Measurements from ENCODE around the gene SSBP2. TPM values are rescaled to one million over a fixed set of nuclear protein-coding genes. Genes with fewer than 3 reads are reported as not detected.

Gene SSBP2
- total RNA-seq, 2 experiments from 2014 or later = 11.7 to 12.9 TPM

DNA sequence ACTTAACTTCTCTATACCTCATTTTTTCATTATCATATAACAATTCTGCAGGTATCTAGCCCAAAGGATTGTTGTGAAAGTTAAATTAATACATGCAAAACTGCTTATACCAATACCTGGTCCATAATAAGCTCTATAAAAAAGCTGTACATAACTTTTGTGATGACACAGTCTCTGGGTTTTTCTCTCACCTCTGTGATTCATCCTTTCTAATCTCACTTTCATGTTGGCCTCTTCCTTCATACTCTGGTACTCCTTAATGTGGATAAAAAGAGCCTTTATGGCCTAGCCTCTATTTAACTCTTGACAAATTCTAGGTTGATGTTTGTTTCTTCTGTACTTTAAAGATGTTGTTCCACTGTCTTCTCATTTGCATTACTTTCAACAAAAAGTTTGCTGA is 194.1 kb downstream of the SSBP2 start:
- ATAC-seq (peak; percentile 94), DNase-seq (no peak)
- Mint-ChIP-seq H3K27me3 (no peaks in the 10 kb centered on the region), H3K9me3 (no peaks in the 10 kb centered on the region), H3K27ac (peak overlapping the region; percentile 4), H3K4me3 (no peak overlapping the region), H3K36me3 (ENCODE audit: low read depth) (no peaks in the 10 kb centered on the region), H3K4me1 (ENCODE audit: low read depth) (peaks cover 27% of the 10 kb centered on the region)
- ChIA-PET POLR2A (no interaction called here), CTCF (interaction anchor here (1.0 kb wide), 1 partner anchor 42 kb away, joined by 3 read pairs; no protein-coding TSS in a partner anchor)
- TF ChIP-seq CTCF (IDR thresholded peaks at IDR 0.05) = no peak
- intact Hi-C loops (cut with micrococcal nuclease) = no loop called here

DNA sequence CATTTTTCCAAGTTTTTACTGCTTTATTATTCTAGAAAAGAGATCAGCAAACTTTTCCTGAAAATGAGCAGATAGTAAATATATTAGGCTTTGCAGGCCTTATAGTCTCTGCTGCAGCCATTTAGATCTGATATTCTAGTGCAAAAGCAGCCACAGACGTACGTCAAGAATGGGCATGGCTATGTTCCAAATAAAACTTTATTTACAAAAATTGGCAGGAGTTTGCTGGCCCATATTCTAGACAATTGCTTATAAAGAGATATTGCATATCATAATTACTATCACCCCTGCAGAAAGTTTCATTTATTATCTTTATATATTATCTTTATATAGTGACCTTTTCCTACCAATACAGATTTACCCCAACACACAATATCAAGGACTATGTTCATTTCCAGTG is 195.0 kb downstream of the SSBP2 start:
- DNase-seq (no peak), ATAC-seq (no peak)
- Mint-ChIP-seq H3K9me3 (no peaks in the 10 kb centered on the region), H3K27ac (no peak overlapping the region), H3K4me3 (no peak overlapping the region), H3K27me3 (no peaks in the 10 kb centered on the region), H3K36me3 (ENCODE audit: low read depth) (no peaks in the 10 kb centered on the region), H3K4me1 (ENCODE audit: low read depth) (peaks cover 27% of the 10 kb centered on the region)
- no peak for TF ChIP-seq CTCF (IDR thresholded peaks at IDR 0.05)
- intact Hi-C loops (cut with micrococcal nuclease) = no loop called here
- CTCF ChIA-PET = interaction anchor here (1.0 kb wide), 1 partner anchor 41 kb away, joined by 3 read pairs; no protein-coding TSS in a partner anchor
- POLR2A ChIA-PET = no interaction called here

- TF ChIP-seq CTCF (IDR thresholded peaks at IDR 0.05) = no peak
- POLR2A ChIA-PET = no interaction called here
- H3K4me3 Mint-ChIP-seq = no peak overlapping the region
- H3K27me3 Mint-ChIP-seq = no peaks in the 10 kb centered on the region
- ATAC-seq = no peak
- H3K9me3 Mint-ChIP-seq = no peaks in the 10 kb centered on the region
- no peak for DNase-seq
- H3K36me3 Mint-ChIP-seq (ENCODE audit: low read depth) = no peaks in the 10 kb centered on the region
- CTCF ChIA-PET = no interaction called here
- intact Hi-C loops (cut with micrococcal nuclease) = no loop called here
- no peak overlapping the region for H3K27ac Mint-ChIP-seq
- H3K4me1 Mint-ChIP-seq (ENCODE audit: low read depth) = peaks cover 27% of the 10 kb centered on the region
Measured at GRCh38 chr5:81554647-81555046, 196.2 kb downstream of the SSBP2 start.

DNA sequence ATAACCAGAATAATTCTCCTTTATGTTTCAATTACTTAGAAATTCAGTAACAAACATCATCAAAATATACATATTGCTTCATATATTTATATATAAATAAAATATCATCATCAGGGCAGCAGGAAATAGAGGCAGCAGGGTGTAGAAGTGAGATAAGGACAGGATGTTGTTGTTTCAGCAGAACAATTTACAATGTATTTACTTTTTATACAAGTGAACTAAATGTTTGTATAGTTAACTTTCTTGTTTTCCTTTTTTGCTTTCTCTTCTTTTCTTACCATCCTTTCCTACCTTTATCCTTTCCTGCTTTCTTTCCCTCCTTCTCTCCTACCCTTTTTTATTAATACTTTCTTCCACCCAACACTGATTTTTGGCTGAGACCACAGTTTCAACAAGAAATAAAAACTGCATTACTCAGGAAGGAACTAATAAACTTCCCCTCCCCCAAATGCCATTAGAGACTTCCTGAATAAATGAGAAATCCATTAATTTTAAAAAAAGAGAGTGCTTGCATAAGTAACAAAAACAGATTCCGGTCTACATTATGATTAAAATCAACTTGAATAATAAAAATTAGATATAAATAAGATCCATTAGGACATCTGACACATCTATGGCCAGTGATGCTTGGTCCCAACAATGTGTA is 197.2 kb downstream of the SSBP2 start:
- no peaks in the 10 kb centered on the region for H3K36me3 Mint-ChIP-seq (ENCODE audit: low read depth)
- H3K4me3 Mint-ChIP-seq = no peak overlapping the region
- ChIA-PET CTCF (no interaction called here), POLR2A (no interaction called here)
- no peak for DNase-seq
- H3K4me1 Mint-ChIP-seq (ENCODE audit: low read depth) = peaks cover 27% of the 10 kb centered on the region
- intact Hi-C loops (cut with micrococcal nuclease) = no loop called here
- H3K9me3 Mint-ChIP-seq = no peaks in the 10 kb centered on the region
- no peaks in the 10 kb centered on the region for H3K27me3 Mint-ChIP-seq
- H3K27ac Mint-ChIP-seq = peak overlapping the region; percentile 24
- no peak for TF ChIP-seq CTCF (IDR thresholded peaks at IDR 0.05)
- no peak for ATAC-seq

- intact Hi-C loops (cut with micrococcal nuclease) = no loop called here
- TF ChIP-seq CTCF (IDR thresholded peaks at IDR 0.05) = no peak
- CTCF ChIA-PET = no interaction called here
- ATAC-seq (no peak), DNase-seq (no peak)
- POLR2A ChIA-PET = no interaction called here
- Mint-ChIP-seq H3K36me3 (ENCODE audit: low read depth) (no peaks in the 10 kb centered on the region), H3K27ac (no peak overlapping the region), H3K9me3 (no peaks in the 10 kb centered on the region), H3K4me3 (no peak overlapping the region), H3K4me1 (ENCODE audit: low read depth) (peaks cover 23% of the 10 kb centered on the region), H3K27me3 (no peaks in the 10 kb centered on the region)
Measured at GRCh38 chr5:81552852-81553566, 197.9 kb downstream of the SSBP2 start.
